Activated CD4-positive, alpha-beta T cell treated with anti-CD3 and anti-CD28 coated beads, Interleukin-2, amount 50 U/mL, for 1 hour (primary cell): ENCODE data around the gene CSMD2.

Source experiments
- DNase-seq: peaks from one replicate; pipeline ENCODE4 v3.0.0-alpha.2; 2020

The CSMD2 gene

GRCh38 chr1:33623811-33624210 lies 541.2 kb downstream of the CSMD2 start:
- no peak for DNase-seq

DNA sequence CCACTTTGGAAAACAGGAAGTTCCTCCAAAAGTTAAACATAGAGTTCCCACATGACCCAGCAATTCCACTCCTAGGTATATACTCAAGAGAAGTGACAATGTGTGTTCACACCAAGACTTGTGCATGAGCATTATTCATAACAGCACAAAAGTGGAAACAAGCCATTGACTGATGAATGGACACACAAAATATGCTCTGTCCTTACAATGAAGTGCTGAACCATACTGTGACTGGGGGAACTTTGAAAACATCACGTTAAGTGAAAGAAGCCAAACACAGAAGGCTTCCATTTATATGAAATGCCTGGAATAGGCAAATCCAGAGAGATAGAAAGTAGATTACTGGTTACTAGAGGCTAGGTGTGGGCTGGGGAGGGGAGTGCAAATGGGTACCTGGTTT lies 542.3 kb downstream of the CSMD2 start:
- DNase-seq: no peak

- no peak for DNase-seq
Measured at GRCh38 chr1:33618636-33619035, 546.4 kb downstream of the CSMD2 start.

DNA sequence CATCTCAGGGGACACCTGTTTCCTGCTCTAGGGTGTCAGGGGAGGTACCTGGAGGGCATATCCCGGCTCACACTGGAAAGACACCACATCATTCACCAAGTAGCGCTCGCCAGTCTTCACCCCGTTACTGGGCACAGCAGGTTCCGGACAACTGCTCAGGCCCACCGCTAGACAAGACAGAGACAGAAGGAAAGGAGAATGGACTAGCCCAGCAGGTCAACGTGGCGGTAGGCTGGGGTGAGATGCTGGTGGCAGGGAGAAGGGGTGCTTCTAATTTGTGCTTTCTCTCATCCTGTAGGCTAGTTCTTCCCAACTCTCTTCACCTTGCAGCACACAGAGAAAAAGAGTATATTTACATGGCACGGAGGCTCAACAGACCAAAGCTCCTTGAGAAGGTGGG lies 547.6 kb downstream of the CSMD2 start:
- no peak for DNase-seq

GRCh38 chr1:33616780-33617179 lies 548.2 kb downstream of the CSMD2 start:
- DNase-seq: no peak

- no peak for DNase-seq
Measured at GRCh38 chr1:33615546-33615945, 549.5 kb downstream of the CSMD2 start.

DNA sequence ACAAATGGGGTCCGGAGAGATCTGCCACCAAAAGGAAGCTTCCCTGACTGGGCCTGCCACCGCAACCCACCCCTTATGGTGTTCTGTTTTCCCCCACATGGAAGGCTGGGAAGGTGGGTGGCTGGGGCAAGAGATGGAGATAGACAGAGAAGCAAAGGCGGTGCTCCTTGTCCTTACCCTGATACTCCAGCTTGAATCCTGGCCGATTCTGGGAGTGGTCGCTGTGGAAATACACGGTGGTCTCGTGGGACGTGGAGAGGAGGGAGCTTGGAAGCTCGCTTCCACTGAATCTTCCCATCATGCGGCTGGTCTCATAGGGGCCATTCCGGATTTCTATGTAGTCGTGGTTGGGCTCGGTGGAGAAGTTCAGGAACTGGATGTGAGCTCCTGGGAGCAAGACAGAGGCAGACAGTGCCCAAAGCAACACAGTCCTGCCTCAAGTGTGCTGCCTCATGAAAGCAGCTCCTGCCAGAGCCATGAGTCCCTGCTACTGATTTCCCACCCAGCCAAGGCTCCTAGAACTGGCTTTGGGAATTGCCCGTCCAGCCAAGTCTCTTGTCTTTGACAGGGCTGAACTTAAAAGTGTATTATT lies 554.1 kb downstream of the CSMD2 start:
- DNase-seq: no peak

DNA sequence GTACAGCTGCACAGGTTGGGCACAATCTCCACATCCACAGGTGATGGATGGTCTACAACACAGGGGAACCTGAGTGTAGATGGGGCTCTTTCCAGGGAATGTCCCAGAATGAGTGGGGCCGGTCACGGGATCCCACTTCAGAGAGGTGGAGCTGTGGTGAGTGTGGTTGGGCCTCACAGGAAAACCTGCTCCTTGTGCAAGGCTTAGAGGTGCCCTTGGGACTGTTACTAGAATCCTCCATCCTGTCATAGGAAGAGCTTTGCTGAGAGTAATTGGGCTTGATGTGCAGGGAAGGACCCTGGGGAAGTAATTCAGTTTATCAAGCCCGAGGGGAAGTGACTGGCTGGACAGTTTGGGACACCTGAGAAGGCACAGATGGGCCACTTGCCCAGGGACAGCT lies 554.6 kb downstream of the CSMD2 start:
- DNase-seq: no peak

GRCh38 chr1:33609739-33610138 lies 555.3 kb downstream of the CSMD2 start:
- no peak for DNase-seq

DNA sequence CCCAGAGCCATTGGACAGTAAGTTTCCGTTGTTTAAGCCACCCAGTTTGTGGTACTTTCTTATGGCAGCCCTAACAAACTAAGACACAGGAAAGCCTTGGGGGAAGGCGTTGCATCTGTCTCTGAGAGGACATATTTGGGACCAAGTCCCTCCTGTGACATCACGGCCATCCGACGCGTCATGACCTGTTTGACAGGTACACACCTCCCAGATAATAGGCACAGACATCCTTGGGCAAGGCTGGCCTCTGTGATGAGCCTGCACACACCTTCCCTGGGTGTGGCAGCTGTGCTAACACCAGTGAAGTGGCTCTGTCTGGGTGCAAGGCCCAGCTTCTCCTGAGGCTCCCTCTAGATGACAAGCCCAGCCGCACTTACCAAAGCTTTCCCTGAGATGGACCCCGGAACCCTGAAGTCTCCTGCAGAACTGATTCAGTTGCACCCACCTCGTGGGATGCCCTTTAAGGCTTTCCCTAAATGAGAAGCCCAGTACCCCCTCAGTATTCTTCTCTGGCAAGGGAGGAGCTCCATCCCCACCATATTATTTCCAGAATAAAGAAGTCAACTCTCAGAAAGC lies 556.1 kb downstream of the CSMD2 start:
- DNase-seq: no peak

- no peak for DNase-seq
Measured at GRCh38 chr1:33607444-33608005, 557.5 kb downstream of the CSMD2 start.

DNA sequence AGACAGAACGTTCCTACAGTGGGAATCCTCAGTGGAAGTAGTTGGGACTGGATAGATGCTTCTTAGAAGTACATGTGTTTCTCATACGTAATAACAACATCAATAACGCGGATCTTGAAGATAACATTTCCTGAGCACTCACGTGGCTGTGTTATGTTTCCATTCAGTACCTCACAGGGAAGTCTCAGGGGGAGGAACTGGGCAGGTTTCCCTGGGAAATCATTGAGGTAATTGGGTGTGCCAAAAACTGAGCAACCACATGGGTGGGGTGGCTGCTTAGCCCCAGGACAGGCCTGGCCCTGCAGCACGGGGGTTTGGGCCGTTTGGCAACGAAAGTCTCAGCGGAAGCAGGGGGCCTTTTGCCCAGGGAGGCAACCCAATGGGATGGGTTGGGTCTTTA lies 558.8 kb downstream of the CSMD2 start:
- no peak for DNase-seq

DNA sequence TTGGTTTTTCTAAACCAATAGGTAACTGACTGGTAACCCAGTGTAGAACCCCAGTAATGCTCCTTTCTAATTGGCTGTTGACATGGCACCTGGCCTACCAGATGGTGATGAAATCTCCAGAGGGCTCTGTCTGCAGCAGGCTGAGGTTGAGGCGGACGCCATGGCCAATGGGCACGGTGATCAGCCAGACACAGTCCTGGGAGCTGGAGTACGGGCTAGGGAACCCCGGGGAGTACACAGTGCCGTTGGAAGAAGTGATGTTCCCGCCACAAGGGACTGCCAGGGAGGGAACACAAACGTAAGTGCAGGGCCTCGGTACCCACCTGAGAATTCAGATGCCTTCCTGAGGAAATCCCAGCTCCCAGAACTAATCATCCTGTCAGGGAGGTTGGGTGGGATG lies 562.8 kb downstream of the CSMD2 start:
- DNase-seq: no peak

- DNase-seq: no peak
Measured at GRCh38 chr1:33601751-33602150, 563.3 kb downstream of the CSMD2 start.

GRCh38 chr1:33599516-33600115 lies 565.4 kb downstream of the CSMD2 start:
- DNase-seq: no peak

DNA sequence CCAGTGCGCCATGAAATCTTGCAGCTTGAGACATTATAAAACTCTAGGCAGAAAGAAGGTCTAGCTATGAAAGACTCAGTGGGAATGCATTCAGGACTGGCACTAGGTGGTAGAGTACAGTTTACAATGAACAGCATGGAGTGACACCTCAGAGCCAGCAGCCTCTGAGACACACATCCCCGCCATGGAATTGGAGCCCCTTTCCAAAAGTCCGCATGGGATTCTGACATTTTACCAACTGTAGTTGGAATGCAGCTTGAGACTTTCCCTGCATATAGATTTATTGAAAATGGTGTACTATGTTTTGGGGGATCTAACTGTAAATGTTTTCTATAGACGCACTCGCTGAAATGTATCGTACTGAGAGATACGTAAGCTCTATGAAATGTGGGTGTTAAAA lies 576.3 kb downstream of the CSMD2 start:
- DNase-seq: no peak

- DNase-seq: no peak
Measured at GRCh38 chr1:33586795-33587194, 578.2 kb downstream of the CSMD2 start.

DNA sequence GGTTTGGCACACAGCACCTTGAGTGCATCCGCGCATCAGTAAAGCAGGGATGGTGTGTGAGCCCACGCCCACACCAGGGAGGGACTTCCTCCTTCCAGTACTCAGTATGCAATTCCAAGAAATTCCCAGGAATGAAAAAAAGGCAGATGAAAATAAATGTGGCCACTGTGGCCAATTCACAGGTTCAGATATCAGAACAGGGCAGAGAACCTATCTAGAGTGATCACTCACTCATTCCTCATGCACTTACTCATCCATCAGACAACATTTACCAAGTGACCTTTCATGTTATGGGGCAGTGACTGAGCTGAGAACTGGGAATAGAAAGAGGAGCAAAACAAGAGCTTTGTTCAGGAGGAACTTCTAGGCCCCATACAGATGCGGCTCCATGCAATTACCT lies 578.9 kb downstream of the CSMD2 start:
- no peak for DNase-seq

DNA sequence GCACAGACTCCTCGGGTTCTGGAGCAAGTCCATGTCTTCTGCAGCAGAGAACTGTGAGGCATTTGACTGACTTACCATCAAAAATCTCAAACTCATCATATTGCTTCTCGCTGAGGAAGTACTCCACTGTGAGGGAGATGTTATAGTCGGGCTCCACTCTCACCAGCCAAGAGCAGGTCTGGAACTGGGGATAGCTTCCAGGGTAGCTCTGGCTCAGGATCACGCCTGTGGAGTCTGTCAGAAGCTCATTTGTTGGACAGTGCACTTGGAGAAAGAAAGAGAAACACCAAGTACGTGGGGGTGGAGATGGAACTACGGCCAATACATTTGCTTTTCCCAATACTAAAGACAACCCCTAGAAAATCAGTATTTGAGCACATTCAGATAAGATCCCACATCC lies 581.5 kb downstream of the CSMD2 start:
- no peak for DNase-seq

DNA sequence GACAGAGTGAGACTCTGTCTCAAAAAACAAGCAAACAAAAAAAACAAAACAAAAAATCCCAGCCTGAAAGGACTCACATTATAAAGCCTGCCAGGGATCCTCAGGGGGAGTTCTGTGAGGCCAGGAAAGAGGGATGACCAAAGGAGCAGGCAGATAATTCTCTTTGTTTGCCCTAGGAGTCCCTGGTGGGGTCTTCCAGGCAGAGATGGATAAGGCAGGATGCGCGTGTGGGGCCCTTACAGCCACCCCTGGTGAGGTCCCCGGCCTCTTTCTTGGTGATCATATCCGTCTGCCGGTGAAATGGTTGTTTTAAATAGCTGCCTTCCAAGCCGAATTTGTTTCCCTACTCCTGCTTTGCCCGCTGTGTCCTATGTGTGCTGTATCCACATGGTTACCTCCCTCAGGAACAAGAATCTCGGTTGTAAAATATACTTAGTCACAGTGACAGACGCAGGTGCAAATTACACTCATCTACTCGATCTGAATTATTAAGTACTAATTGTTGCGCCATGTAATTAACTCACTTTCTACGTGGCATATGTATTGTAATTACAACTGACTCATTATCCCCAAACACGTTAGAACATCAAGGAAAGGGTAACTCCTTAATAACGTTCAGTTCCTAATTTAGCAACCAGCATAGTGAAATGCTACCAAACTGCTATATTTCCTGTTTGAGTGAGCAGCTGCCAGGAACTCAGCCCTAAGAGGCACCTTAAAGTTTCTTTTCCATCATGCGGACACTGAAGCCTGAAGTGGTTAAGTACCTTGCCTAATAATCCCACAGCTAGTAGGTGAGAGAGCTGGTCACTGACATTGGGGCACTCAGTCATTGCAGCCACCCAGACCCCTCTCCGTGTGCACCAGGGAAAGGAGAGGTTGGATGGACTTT lies 586.2 kb downstream of the CSMD2 start:
- no peak for DNase-seq

GRCh38 chr1:33577663-33578062 lies 587.4 kb downstream of the CSMD2 start:
- DNase-seq: no peak

DNA sequence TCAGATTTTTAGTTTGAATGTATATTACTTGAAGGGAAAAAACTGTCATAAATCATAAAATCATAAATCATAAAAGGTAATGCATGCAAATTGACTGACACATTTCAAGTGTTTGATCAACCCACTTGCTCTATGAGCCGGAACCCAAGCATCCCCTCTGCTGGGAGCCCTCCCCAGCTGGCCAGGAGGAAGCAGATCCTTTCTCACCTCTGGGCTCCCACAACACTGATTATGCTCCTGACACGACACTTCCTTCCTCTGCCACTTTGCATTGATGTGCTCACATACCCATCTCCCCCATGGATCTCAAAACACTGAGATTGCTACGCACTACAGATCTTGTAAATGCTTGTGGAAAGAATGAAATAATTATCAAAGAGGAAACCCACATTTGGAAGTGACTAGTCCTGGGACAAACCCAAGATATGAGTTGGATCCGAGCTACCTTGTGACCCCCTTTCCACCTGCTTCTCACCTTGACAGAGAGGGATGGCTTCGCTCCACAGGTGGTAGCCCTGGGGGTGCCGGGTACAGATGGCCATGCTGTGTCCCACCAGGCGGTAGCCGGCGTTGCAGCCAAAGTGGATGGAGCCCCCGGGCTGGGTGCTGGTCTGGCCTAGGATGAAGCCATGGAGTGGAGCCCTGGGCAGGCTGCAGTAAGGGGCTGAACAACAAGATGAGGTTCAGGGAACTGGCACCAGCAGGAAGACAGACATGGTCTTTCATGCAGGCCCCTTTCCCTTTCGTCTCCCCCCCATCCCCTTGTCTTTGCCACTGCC lies 588.0 kb downstream of the CSMD2 start:
- DNase-seq: no peak
